Stimulated activated CD4-positive, alpha-beta T cell treated with anti-CD3 and anti-CD28 coated beads, Interleukin-15, amount 100 ng/mL, for 24 hours (primary cell): ENCODE results near the gene PMIS2.
"Not testable (repeated sequence)": the region's sequence is repeated elsewhere in the genome, so short reads cannot be mapped to it uniquely, and the experiment has no call there.

Experiments used
- DNase-seq: peaks from one replicate; pipeline ENCODE4 v3.0.0-alpha.2; 2020

PMIS2 gene

DNA sequence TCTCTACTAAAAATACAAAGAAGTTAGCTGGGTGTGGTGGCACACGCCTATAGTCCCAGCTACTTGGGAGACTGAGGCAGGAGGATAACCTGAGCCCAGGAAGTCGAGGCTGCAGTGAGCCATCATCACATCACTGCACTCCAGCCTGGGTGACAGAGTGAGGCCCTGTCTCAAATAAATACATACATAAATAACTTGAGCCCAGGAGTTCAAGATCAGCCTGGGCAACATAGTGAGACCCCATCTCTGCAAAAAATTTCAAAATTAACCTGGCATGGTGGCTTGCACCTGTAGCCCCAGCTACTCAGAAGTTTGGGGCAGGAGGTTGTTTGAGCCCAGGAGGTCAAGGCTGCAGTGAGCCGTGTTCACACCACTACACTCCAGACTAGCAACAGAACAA lies 9.1 kb downstream of the PMIS2 start:
- DNase-seq, result not testable (repeated sequence)

DNA sequence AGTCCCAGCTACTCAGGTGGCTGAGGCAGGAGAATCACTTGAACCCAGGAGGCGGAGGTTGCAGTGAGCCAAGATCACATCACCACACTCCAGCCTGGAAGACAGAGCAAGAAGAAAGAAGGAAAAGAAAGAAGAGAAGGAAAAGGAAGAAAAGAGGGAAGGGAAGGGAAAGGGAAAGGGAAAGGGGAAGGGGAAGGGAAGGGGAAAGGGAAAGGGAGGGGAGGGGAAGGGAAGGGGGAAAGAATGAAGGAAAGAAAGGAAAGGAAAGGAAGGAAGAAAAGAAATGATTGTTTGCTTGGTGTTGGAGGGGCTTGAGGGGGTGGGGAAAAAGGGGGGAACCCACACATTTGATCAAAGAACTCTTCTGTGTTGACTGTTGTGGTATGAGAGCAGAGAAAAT lies 10.0 kb downstream of the PMIS2 start:
- DNase-seq, result no peak

DNA sequence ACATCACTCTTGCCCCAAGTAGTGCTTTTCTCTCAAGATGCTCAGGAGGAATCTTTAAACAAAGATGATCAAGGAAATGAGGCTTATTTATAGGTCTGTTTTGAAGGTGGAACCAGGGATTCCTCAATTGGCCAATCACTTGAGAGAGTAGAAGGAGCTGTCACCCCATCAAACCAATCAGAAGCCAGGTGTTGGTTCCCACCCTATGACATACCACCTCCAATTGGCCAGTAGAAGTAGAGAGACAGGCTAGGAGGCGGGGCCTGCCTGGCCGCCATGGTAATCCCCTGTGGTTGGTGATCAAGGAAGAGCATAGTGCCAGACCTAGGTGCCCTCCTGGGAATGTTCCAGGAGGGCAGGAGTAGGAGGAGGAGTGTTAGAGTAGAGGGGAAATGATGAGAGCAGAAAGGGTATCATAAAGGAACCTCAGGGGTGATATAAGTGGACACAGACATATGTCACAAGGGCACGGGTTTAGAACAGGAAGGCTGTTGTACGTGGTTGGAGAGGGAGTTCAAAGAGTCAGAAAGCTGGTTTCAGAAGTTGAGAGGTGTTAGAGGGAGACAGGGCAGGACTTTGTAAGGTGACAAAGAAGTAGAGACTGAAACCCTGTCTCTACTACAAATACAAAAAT lies 10.5 kb downstream of the PMIS2 start:
- DNase-seq, result peak; percentile 33

DNA sequence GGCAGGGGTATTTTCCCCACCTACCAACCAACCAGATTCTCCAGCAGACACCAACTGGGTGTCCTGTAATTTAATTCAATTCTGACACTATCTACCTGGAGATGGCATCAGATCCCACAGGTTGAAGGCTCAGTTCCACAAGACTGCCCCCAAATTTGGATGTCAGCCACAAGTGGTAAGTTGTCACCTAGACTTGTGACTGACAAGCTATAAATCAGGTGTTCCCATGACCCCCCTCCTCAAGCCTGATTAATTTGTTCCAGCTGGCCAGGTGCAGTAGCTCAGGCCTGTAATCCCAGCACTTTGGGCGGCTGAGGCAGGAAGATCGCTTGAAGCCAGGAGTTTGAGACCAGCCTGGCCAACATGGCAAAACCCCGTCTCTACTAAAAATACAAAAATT lies 16.0 kb downstream of the PMIS2 start:
- DNase-seq, result no peak

DNA sequence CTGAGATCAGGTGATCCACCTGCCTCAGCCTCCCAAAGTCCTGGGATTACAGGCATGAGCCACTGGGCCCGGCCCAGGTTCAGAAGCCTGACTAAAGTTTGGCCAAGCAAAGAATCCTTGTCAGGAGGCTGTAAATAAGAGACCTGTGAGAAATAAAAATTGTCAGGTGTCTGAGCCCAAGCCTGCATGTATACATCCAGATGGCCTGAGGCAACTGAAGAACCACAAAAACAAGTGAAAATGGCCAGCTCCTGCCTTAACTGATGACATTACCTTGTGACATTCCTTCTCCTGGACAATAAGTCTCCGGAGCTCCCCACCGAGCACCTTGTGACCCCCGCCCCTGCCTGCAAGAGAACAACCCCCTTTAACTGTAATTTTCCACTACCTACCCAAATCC lies 18.5 kb downstream of the PMIS2 start:
- DNase-seq, result not testable (repeated sequence)

DNA sequence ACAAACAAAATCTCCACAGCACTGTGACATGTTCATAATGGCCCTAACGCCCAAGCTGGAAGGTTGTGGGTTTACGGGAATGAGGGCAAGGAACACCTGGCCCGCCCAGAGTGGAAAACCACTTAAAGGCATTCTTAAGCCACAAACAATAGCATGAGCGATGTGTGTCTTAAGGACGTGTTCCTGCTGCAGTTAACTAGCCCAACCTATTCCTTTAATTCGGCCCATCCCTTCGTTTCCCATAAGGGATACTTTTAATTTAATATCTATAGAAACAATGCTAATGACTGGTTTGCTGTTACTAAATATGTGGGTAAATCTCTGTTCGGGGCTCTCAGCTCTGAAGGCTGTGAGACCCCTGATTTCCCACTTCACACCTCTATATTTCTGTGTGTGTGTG lies 21.2 kb downstream of the PMIS2 start:
- DNase-seq, result not testable (repeated sequence)

DNA sequence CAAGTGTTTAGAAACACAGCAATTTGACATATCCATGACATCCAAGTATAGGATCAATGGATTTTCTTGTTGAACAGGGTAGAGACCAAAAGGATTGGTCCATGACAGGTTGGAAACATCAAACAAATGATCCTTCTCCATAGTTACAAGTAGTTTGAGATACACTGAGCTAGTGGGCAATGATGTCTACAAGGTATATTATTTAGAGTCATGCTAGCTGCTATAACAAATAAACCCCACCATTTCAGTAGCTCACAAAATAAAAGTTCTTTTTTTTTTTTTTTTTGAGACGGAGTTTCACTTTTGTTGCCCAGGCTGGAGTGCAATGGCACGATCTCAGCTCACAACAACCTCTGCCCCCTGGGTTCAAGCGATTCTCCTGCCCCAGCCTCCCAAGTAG lies 21.7 kb downstream of the PMIS2 start:
- DNase-seq, result no peak

DNA sequence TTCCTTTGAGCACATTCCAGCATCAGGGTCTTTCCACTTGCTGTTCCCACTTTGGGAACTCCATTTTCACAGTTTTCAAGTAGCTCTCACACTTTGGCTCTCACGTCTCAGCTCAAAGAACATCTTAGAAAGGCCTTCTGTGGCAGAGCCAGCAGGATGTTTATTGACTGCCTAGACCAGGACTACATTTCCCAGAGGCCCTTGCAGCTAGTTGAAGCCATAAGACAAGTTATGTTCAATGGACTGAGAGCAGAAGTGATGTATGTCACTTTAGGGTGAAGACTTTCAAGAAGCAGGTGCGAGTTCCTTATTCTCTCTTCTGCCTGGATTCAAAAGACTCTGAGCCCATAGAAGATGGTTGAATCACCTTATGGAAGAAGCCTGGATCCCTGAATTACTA lies 22.3 kb downstream of the PMIS2 start:
- no peak for DNase-seq

DNA sequence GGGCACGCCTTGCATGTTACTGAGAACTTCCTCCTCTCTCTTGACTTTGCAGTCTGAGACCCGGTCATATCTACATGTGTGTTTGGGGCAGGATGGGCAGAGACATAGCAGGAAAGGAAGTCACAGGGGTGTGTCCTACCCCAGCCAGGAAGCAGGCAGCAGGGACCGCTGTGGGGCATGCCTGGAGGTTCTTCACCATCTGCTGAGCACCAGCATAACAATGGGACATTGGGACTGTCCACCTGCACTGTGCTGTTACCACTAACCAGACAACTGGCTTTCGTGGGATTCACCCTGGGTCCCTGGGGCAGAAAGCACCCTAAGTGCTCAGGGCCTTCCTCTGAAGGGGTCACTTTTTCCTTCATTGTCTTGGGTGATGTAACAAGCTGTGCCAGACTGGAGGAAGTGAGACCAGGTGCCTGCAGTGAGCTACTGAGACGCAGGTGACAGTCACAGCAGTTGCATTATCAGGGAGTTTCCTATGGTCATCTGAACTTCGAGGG lies 23.9 kb downstream of the PMIS2 start:
- DNase-seq, result peak; percentile 25

DNA sequence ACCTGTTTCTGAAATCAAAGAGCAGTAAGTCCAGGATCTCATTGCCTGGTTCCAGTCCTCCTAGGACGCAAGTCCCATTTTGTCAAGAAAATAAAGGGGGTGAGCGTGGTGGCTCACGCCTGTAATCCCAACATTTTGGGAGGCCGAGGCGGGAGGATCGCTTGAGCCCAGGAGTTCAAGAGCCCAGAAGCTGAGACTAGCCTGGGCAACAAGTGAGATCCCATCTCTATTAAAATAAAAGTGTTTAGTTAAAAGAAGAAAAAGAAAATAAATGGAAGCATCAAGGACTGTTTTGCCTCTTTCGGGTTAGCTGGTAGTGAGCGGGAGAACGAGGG lies 26.2 kb downstream of the PMIS2 start:
- DNase-seq, result no peak

DNA sequence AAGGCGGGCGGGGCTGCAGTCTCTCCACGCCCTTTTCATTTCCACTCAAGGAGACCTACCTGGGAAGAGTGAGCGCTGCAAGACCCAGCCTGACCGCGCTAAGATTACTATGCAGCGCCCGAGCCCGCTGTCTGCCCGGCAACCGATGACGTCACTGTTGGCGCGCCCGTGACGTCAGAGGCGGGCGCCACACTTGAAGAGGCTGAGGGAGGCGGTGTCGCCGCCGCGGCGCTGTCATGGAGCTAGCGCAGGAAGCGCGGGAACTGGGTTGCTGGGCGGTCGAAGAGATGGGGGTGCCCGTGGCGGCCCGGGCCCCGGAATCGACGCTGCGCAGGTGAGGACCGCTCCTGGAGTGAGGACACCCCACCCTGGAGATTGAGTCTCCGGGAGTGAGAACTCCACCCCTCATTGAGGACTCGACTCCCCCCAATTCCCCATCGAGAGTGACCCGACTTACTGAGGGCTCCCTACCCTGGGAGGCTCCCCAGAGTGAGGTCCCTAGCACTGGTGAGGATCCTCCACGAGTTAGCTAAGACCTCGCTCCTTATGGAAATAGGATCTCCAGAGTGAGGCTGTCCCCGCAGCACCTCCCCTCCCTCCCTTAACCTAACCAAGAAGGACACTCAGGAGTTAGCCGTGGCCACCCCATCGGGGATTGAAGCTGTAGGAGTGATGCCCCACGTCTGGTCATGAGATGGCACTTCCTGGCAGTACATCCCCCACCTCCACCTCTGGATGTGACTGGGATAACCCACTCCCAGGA lies 26.8 kb downstream of the PMIS2 start, which contains the start of gene HAUS5:
Gene HAUS5, plus strand, starts transcription at position 177 of the 763 bp plus-strand sequence. Its CDS starts 60 bp downstream, at position 237.
- DNase-seq, result peak; percentile 95

DNA sequence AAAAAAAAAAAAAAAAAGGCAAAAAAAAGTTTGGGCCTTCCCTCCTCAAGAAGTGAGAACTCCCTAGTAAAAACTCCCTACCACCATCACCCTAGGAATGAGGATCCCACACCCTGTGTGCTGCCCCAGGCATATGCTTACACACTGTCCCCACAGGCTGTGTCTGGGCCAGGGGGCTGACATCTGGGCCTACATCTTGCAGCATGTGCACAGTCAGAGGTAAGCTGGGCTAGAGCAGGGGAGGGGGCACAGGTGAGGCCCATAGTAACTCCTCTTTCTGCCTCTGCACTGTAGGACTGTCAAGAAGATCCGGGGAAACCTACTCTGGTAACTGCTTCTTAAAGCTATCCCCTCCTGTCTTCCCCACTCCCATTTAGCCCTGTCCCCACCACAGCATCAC lies 27.6 kb downstream of the PMIS2 start:
- no peak for DNase-seq

DNA sequence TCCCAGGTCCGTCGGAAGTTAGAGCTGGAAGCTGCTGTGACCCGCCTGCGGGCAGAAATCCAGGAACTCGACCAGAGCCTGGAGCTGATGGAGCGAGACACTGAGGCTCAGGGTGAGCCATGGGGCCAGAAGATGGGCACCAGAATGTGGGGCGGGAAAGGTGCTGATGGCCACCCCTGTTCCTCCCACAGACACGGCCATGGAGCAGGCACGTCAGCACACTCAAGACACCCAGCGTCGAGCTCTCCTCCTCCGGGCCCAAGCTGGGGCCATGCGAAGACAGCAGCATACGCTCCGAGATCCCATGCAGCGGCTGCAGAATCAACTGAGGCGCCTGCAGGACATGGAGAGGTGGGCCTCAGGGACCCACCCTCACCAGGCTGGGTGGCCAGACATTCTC lies 29.1 kb downstream of the PMIS2 start:
- no peak for DNase-seq

DNA sequence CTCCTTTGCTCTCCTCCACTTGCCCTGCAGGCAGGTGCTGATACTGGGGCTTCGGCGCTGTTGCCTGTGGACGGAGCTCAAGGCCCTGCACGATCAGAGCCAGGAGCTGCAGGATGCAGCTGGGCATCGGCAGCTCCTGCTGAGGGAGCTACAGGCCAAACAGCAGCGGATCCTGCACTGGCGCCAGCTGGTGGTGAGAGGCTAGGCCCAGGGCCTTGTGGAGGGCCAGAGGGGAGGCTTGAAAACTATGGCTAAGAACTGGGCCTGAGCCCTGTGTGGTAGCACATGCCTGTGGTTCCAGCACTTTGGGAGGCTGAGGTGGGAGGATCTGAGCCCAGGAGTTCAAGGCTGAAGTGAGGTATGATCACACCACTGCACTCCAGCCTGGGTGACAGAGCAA lies 32.9 kb downstream of the PMIS2 start:
- no peak for DNase-seq

DNA sequence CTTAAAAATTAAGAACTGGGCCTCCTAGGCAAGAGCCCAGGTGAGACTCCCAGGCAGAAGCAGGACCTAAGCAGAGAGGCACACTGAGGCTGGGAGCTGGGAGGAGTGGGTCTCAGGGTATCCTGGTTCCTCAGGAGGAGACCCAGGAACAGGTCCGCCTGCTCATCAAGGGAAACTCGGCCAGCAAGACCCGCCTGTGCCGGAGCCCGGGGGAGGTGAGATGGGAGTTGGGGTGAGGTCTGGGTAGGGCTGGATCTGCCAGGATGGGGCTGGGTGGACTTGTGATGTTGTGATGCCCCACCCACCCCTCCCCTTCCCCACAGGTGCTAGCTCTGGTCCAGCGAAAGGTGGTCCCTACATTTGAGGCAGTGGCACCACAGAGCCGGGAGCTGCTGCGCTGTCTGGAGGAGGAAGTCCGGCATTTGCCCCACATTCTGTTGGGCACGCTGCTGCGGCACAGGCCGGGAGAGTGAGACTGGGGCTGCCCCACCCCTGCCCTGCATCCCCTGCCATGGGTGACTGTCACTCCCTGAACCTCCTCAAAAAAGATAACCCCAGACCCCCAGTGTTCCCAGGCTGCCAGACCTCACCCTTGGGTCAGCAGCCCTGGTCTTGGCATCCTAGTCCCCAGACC lies 33.4 kb downstream of the PMIS2 start:
- no peak for DNase-seq

DNA sequence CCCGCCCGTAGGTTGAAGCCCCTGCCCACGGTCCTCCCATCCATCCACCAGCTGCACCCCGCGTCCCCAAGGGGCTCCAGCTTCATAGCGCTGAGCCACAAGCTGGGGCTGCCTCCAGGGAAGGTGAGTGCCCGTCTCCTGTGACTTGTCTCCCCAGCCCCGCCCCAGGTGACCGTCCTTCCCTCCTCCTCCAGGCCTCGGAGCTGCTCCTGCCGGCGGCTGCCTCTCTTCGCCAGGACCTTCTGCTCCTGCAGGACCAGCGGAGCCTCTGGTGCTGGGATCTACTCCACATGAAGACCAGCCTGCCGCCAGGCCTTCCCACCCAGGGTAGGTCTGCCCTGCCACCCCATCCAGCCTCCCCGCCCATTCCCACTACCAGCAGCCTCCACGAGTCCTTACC lies 34.0 kb downstream of the PMIS2 start:
- DNase-seq, result no peak

DNA sequence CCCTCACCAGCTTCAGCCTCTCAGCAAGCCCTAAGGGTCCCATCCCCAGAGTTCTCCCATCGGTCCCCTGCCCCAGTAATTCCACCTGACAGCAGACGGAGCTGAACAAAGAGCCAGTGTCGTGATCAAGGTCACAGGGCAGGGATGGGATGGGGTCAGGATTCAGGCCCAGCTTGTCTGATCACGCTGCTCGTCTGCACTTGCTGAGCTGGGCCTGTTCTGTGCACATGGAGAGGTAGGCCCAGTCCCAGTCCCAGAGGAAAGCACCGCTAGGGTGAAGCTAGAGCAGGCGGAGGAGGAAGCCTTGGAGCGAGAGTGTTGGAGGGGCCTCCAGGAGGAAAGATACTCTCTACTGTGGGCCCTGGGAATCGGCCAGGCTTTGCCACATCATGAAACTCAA lies 35.7 kb downstream of the PMIS2 start:
- no peak for DNase-seq

DNA sequence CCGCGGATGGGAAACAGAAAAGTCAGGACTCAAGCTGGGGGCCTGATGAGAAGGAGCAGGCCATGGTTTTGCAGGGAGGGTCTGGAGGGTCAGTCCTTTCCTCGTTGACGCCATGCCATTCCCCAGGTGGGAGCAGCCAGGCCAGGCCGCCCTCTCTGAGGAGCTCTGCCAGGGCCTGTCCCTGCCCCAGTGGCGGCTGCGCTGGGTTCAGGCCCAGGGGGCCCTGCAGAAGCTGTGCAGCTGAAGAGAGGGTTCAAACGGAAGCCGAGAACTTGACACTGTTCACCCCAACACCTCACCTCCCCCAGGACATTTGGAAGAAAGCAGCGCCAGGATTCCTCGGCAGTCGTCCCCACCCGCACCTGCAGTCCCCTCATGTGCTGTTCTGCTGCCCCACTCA lies 36.8 kb downstream of the PMIS2 start:
- DNase-seq, result no peak

DNA sequence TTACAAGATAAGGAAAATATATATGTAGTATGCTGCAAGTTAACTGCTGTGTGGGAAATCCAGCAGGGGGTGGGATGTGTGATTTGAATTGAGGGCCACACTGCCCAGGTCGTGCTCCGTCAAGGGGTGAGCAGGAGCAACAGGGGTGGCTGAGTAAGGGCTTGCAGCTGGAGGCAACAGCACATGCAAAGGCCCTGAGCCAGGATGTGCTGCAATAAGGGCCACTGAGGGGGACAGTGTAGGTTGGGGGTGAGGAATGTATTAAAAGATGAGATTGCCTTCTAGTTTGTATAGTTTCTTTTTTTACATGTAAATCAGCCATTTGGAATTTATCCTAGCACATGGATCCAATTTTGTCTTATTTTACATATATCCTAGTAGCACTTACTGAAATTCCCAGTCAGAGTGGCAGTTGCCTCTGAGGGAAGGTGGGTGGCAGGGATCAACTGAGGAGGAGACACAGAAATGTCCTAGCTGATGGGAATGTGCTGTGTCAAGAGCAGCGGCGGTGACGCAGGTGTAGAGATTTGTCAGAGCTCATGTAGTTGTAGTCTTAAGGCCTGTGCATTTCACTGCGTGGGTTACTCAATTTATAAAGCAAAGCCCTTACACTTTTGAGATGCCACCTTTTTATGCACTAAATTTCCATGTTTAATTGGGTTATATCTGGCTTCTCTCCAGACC lies 37.5 kb downstream of the PMIS2 start:
- no peak for DNase-seq

DNA sequence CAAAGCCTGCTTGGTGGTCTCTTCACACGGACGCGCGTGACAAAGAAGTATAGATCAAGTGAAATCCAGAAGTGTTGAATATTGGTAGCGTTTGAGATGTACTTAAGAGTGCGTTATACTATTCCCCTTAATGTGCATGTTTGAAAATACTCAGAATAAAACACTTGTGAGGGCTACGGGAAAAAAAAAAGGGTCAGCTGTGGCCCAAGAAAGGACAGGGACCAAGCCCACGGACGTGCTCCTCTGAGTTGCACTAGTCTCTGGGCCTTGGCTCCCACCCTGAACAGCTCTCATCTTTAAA lies 42.2 kb downstream of the PMIS2 start:
- DNase-seq, result no peak

DNA sequence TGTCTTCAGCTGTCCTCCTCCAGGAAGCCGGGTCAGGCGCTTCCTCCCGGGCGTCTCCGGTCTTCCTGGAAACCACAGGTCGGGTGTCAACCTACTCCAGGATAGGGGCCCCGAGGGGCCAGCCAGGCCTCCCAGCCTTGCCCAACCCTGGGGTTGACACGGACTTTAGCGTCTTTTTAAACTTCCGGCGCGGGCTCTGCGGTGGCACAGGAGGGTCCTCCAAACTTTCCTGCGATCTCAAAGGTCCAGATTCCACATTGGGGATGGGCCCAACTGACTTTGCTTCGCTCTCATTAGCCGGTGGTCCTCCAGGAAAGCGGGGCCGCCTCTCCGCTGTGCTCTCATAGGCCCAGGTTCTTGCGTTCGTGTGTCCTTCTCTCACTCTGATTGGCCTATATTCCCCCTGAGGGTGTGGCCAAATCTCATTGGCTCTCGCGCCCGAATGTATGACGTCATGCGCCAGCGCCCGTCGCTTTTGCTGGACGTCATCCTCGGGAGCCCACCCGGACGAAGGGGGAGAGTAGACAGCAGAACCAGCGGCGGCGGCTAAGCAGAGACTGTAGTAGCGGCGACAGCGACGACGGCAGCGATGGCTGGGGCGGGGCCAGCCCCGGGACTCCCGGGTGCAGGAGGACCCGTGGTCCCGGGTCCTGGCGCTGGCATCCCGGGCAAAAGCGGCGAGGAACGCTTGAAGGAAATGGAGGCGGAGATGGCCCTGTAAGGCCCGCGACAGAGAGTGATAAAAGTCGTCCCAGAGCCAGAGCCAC lies 42.8 kb downstream of the PMIS2 start, which contains the start of gene RBM42:
Gene RBM42, plus strand, starts transcription at position 472 of the 767 bp plus-strand sequence. Its CDS starts 118 bp downstream, at position 590.
- DNase-seq, result peak; percentile 96

DNA sequence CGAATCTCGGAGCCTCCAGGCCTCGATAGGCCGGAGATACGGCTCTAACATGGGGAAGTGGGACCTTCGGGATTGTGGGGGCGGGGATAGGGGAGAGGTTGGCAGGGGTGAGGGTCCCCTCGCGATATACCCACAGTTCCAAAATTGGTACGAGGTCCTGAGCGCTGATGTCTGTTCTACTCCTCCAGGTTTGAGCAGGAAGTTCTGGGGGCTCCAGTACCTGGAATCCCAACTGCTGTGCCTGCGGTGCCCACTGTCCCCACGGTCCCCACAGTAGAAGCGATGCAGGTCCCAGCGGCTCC lies 43.3 kb downstream of the PMIS2 start:
- no peak for DNase-seq
